Thymus (tissue), 11 donors: Measurements from ENCODE around the gene NCL. TPM values are rescaled to one million over a fixed set of nuclear protein-coding genes. Genes with fewer than 3 reads are reported as not detected.
"Not testable (repeated sequence)": the region's sequence is repeated elsewhere in the genome, so short reads cannot be mapped to it uniquely, and the experiment has no call there.

Source experiments
- DNase-seq, 9 donors: peaks; one replicate each; pipeline ENCODE4 v3.0.0-alpha.2; 2013; ENCODE audit warnings: low spot score in 9 of 9, low read depth in 6 of 9, missing footprints in 1 of 9
- H3K27ac ChIP-seq, 2 donors: one replicate each; pipeline ENCODE4 v1.5.1; 2013; ENCODE audit warnings: control low read depth in 1 of 2, low read depth in 1 of 2, low read length in 1 of 2, mild to moderate bottlenecking in 1 of 2, moderate library complexity in 1 of 2
- H3K27me3 ChIP-seq, 2 donors: one replicate each; pipeline ENCODE4 v1.5.1; 2013; ENCODE audit warnings: low read length in 1 of 2; ENCODE audit not compliant: control insufficient read depth in 2 of 2, insufficient read depth in 1 of 2
- H3K36me3 ChIP-seq, 2 donors: one replicate each; pipeline ENCODE4 v1.5.1; 2013; ENCODE audit warnings: low read length in 1 of 2, mild to moderate bottlenecking in 1 of 2, moderate library complexity in 1 of 2; ENCODE audit not compliant: control insufficient read depth in 2 of 2, insufficient read depth in 2 of 2
- H3K4me1 ChIP-seq, 2 donors: one replicate each; pipeline ENCODE4 v1.5.1; 2013; ENCODE audit warnings: low read length in 2 of 2; ENCODE audit not compliant: control insufficient read depth in 2 of 2, insufficient read depth in 2 of 2
- H3K4me3 ChIP-seq, 2 donors: one replicate each; pipeline ENCODE4 v1.5.1; 2013; ENCODE audit warnings: low read length in 2 of 2, control low read depth in 1 of 2, mild to moderate bottlenecking in 1 of 2
- H3K9me3 ChIP-seq, 2 donors: one replicate each; pipeline ENCODE4 v1.5.1; 2013; ENCODE audit warnings: low read length in 1 of 2, mild to moderate bottlenecking in 1 of 2; ENCODE audit not compliant: control insufficient read depth in 2 of 2, insufficient read depth in 1 of 2
- WGBS: extraction: QIAGEN DNeasy Blood & Tissue Kit; methylation state at CpG from one replicate; pipeline ENCODE4 v1.1.7; 2013; 5-methylcytosine and 5-hydroxymethylcytosine counted together
- polyA plus RNA-seq: library from polyadenylated mRNA; stranded (reverse); fragments of 200-250 nt; gene quantifications from one replicate; pipeline ENCODE4 v1.2.3, GENCODE V29; 2013
- total RNA-seq: library from RNA; stranded (reverse); fragments of 120-200 nt; gene quantifications from one replicate; pipeline ENCODE4 v1.2.4, GENCODE V29; 2013
- donor health status: healthy.

Gene NCL
- total and polyA plus RNA-seq, 2 donors: 177 to 185 TPM

GRCh38 chr2:231405601-231406367 is 58.5 kb downstream of the NCL start:
- WGBS: 27% methylated on average over 16 of the region's 16 CpGs
- H3K27me3 ChIP-seq, DNase-seq, H3K36me3 ChIP-seq, H3K27ac ChIP-seq, H3K4me1 ChIP-seq, H3K4me3 ChIP-seq: not testable (repeated sequence)
- peaks cover 4 to 12% of the 10 kb centered on the region in 2 donors for H3K9me3 ChIP-seq

GRCh38 chr2:231404183-231404578 is 60.1 kb downstream of the NCL start:
- peaks cover 0 to 13% of the 10 kb centered on the region in 2 donors for H3K4me1 ChIP-seq
- not testable (repeated sequence) for H3K36me3 ChIP-seq, DNase-seq, H3K27ac ChIP-seq, H3K27me3 ChIP-seq, H3K9me3 ChIP-seq, H3K4me3 ChIP-seq
- WGBS: 93% methylated on average over 16 of the region's 16 CpGs

Other genes with a start within 250 kb of the NCL start
- 2.2 TPM for gene B3GNT7, start 68.8 kb downstream of the NCL start, total RNA-seq
- 1.8 TPM for gene B3GNT7, start 68.8 kb downstream of the NCL start, polyA plus RNA-seq
- 0.05 TPM for gene NMUR1, start 66.0 kb upstream of the NCL start, total RNA-seq
- 0.11 TPM for gene NMUR1, start 66.0 kb upstream of the NCL start, polyA plus RNA-seq
- gene TEX44, start 128.4 kb upstream of the NCL start, total RNA-seq: not detected
- 0.02 TPM for gene TEX44, start 128.4 kb upstream of the NCL start, polyA plus RNA-seq
- gene PTMA, start 244.0 kb upstream of the NCL start, total RNA-seq: 3,368 TPM
- gene PTMA, start 244.0 kb upstream of the NCL start, polyA plus RNA-seq: 2,183 TPM